Measurements from ENCODE around the gene ATP2A1.

GRCh38 chr16:28923652-28924398 is 45.5 kb downstream of the ATP2A1 start:
- TF ChIP-seq CTCF (IDR thresholded peaks at IDR 0.05) (no peak), MYC (IDR thresholded peaks at IDR 0.05; ENCODE audit: borderline replicate concordance, low read length) (no peak), RNF2 (IDR thresholded peaks at IDR 0.05; ENCODE audit: borderline replicate concordance, low read depth) (no peak), GATA3 (IDR thresholded peaks at IDR 0.05; ENCODE audit: borderline replicate concordance) (no peak), PBX3 (IDR thresholded peaks at IDR 0.05) (no peak), POLR2A (IDR thresholded peaks at IDR 0.05; ENCODE audit: low read length) (no peak), KDM1A (IDR thresholded peaks at IDR 0.05; ENCODE audit: low read depth) (no peak), REST (IDR thresholded peaks at IDR 0.05) (no peak), ZSCAN20 (CRISPR knock-in tag; IDR thresholded peaks at IDR 0.05) (no peak), RAD21 (conservative IDR thresholded peaks at IDR 0.05 in 1 of 2, IDR thresholded peaks at IDR 0.05 in 1 of 2) (no peak), MAFK (IDR thresholded peaks at IDR 0.05; ENCODE audit: partially characterized antibody) (no peak)
